Measurements from ENCODE around the gene STAU1.
A peak's percentile ranks its signal among the peaks of the same experiment; 100 is the strongest.

- TF ChIP-seq CTCF (IDR thresholded peaks at IDR 0.05): no peak
- peak; percentile 66 for TF ChIP-seq POLR2A (IDR thresholded peaks at IDR 0.05)
These were observed at the start of gene STAU1 for GRCh38 chr20:49187851-49188641.

Data from ovary (tissue), 3 donors.